ENCODE measurements around the gene SP140. TPM values are rescaled to one million over a fixed set of nuclear protein-coding genes. Genes with fewer than 3 reads are reported as not detected.
"Not testable (repeated sequence)": the region's sequence is repeated elsewhere in the genome, so short reads cannot be mapped to it uniquely, and the experiment has no call there.

Gene SP140
- total RNA-seq, 1 donor = 96.6 TPM

- no peak overlapping the region for H3K4me3 ChIP-seq (ENCODE audit: low read length)
- H3K27me3 ChIP-seq (ENCODE audit: insufficient read depth, low read length) = no peaks in the 10 kb centered on the region
- H3K4me1 ChIP-seq (ENCODE audit: insufficient read depth, low read length) = peaks cover 8% of the 10 kb centered on the region
- H3K9me3 ChIP-seq (ENCODE audit: low read depth, low read length) = no peaks in the 10 kb centered on the region
Measured at GRCh38 chr2:230246206-230246605, 20.7 kb downstream of the SP140 start.

DNA sequence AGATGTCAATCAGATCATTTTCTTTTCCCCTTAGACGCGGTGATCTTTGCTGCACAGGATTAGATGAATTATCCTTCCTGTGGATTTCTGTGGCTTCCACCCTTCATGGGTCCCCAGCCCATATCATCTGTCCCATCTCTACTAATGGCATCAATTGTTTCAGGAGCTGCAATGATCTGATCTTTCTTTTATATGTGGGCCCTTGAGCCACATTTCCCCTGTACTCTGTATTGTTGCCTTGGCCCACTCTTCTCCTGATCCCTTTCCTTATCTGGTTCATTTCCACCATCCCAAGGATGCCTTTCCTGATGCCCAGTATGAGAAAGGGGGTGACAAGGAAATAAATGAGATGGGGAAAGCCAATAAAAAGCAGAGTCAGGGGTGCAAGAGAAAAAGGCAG is 24.7 kb downstream of the SP140 start:
- Histone ChIP-seq H3K4me3 (ENCODE audit: low read length) (no peak overlapping the region), H3K27me3 (ENCODE audit: insufficient read depth, low read length) (no peaks in the 10 kb centered on the region), H3K9me3 (ENCODE audit: low read depth, low read length) (no peaks in the 10 kb centered on the region), H3K4me1 (ENCODE audit: insufficient read depth, low read length) (peaks cover 18% of the 10 kb centered on the region)

DNA sequence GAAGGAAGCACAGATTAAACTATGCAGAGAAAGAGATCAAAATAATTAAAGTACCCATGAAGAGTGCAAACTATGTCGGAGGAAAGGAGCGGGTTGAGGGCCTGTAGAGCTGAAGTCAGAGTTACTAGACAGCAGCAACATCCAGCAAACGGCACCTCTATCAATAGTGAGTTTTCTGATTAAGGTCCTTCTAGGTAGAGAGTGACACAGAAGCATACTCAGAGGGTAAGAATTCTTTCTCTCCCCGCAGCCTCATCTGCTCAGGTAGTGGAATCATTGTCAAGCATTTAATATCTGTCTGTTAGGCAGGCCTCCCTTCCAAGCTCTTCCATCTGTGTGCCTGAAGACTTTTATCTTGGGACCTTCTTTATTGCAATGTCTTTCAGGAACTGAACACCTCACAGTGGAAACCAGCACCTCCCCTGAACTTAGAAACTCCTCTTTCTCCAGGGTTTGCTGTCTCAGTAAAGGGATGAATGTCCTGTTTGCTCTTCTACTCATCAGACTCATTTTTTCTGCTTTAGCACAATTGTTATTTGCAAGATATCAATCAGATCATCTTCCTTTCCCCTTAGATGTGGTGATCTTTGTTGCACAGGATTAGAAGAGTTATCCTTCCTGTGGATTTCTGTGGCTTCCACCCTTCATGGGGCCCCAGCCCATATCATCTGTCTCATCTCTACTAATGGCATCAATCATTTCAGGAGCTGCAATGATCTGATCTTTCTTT is 28.8 kb downstream of the SP140 start:
- H3K4me3 ChIP-seq (ENCODE audit: low read length) = no peak overlapping the region
- no peaks in the 10 kb centered on the region for H3K27me3 ChIP-seq (ENCODE audit: insufficient read depth, low read length)
- H3K4me1 ChIP-seq (ENCODE audit: insufficient read depth, low read length) = peaks cover 23% of the 10 kb centered on the region
- no peaks in the 10 kb centered on the region for H3K9me3 ChIP-seq (ENCODE audit: low read depth, low read length)

- no peak overlapping the region for H3K4me3 ChIP-seq (ENCODE audit: low read length)
- peaks cover 25% of the 10 kb centered on the region for H3K4me1 ChIP-seq (ENCODE audit: insufficient read depth, low read length)
- no peaks in the 10 kb centered on the region for H3K9me3 ChIP-seq (ENCODE audit: low read depth, low read length)
- no peaks in the 10 kb centered on the region for H3K27me3 ChIP-seq (ENCODE audit: insufficient read depth, low read length)
Measured at GRCh38 chr2:230256733-230257332, 31.3 kb downstream of the SP140 start.

DNA sequence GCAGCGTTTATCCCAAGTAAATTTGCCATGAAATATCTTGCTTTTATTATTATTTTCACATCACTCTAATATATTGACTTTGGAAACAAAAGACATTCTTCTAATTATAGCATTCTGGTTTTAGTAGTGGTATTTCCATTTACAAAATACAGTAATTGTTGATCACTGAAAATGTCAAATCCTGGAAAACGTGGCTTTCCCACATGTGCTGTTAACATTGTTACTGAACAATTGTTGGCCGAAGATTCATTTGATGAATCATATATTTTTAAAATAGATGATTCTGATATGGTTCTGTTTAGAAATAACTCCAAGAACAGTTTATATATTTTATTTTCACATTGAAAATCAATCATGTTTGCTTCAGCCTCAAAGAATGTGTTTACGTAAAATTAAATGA is 32.9 kb downstream of the SP140 start:
- Histone ChIP-seq H3K9me3 (ENCODE audit: low read depth, low read length) (no peaks in the 10 kb centered on the region), H3K27me3 (ENCODE audit: insufficient read depth, low read length) (no peaks in the 10 kb centered on the region), H3K4me1 (ENCODE audit: insufficient read depth, low read length) (peaks cover 23% of the 10 kb centered on the region), H3K4me3 (ENCODE audit: low read length) (no peak overlapping the region)

GRCh38 chr2:230262246-230262645 is 36.7 kb downstream of the SP140 start:
- no peaks in the 10 kb centered on the region for H3K27me3 ChIP-seq (ENCODE audit: insufficient read depth, low read length)
- no peaks in the 10 kb centered on the region for H3K9me3 ChIP-seq (ENCODE audit: low read depth, low read length)
- peaks cover 14% of the 10 kb centered on the region for H3K4me1 ChIP-seq (ENCODE audit: insufficient read depth, low read length)
- no peak overlapping the region for H3K4me3 ChIP-seq (ENCODE audit: low read length)

DNA sequence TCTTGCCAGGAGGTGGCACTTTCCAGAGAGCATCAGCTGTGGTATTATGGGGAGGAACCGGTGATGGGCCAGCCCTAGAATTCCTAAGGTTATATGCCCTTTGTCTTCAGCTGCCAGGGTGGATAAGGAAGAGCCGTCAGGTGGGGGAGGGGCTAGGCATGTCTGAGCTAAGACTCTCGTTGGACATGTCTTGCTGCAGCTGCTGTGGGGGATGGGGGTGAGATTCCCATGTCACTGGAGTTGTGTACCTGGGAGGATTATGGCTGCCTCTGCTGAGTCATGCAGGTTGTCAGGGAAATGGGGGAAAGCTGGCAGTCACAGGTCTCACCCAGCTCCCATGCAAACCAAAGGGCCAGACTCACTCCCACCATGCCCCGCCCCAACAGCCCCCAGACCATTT is 39.4 kb downstream of the SP140 start:
- not testable (repeated sequence) for H3K4me1 ChIP-seq (ENCODE audit: insufficient read depth, low read length); H3K9me3 ChIP-seq (ENCODE audit: low read depth, low read length); H3K4me3 ChIP-seq (ENCODE audit: low read length); H3K27me3 ChIP-seq (ENCODE audit: insufficient read depth, low read length)

DNA sequence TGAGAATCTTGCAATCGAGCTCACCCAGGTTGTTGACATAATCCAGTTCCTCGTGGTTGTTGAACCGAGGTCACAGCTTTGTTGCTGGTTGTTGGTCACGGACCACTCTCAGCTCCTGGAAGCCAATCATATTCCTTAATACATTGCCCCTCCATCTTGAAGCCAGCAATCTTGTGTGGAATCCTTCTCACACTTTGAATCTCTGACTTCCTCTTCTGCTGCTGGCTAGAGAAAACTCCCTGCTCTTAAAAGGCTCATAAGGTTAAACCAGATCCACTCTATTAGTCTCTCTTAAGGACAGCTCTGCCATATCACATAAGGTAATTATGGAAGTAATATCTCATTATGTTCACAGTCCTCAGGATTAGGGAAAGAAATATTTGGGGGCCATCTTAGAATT is 41.1 kb downstream of the SP140 start:
- peaks cover 3% of the 10 kb centered on the region for H3K4me1 ChIP-seq (ENCODE audit: insufficient read depth, low read length)
- no peaks in the 10 kb centered on the region for H3K9me3 ChIP-seq (ENCODE audit: low read depth, low read length)
- no peaks in the 10 kb centered on the region for H3K27me3 ChIP-seq (ENCODE audit: insufficient read depth, low read length)
- H3K4me3 ChIP-seq (ENCODE audit: low read length) = no peak overlapping the region

- no peaks in the 10 kb centered on the region for H3K4me1 ChIP-seq (ENCODE audit: insufficient read depth, low read length)
- no peaks in the 10 kb centered on the region for H3K9me3 ChIP-seq (ENCODE audit: low read depth, low read length)
- no peaks in the 10 kb centered on the region for H3K27me3 ChIP-seq (ENCODE audit: insufficient read depth, low read length)
- no peak overlapping the region for H3K4me3 ChIP-seq (ENCODE audit: low read length)
Measured at GRCh38 chr2:230267059-230267458, 41.5 kb downstream of the SP140 start.

DNA sequence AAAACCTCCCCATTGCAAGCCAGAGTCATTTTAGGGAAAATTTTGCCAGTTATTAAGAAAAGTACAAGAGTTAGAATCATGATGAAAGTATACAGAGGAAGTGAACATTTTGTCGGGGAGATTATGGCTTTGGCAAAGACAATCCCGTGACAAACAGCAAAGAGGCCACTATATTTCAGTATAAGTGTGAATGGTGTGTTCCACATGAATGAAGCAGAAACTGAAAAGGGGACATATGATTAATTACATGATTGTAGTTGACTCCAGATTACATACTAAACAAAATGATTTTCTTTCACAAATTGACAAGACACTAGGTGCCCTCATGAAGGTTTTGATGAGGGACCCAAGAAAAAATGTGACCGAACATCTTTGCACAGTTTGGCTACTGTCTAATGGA is 42.0 kb downstream of the SP140 start:
- Histone ChIP-seq H3K4me3 (ENCODE audit: low read length) (no peak overlapping the region), H3K4me1 (ENCODE audit: insufficient read depth, low read length) (no peaks in the 10 kb centered on the region), H3K27me3 (ENCODE audit: insufficient read depth, low read length) (no peaks in the 10 kb centered on the region), H3K9me3 (ENCODE audit: low read depth, low read length) (no peaks in the 10 kb centered on the region)

- no peaks in the 10 kb centered on the region for H3K4me1 ChIP-seq (ENCODE audit: insufficient read depth, low read length)
- H3K9me3 ChIP-seq (ENCODE audit: low read depth, low read length) = no peaks in the 10 kb centered on the region
- H3K4me3 ChIP-seq (ENCODE audit: low read length) = no peak overlapping the region
- no peaks in the 10 kb centered on the region for H3K27me3 ChIP-seq (ENCODE audit: insufficient read depth, low read length)
Measured at GRCh38 chr2:230268606-230269243, 43.2 kb downstream of the SP140 start.

DNA sequence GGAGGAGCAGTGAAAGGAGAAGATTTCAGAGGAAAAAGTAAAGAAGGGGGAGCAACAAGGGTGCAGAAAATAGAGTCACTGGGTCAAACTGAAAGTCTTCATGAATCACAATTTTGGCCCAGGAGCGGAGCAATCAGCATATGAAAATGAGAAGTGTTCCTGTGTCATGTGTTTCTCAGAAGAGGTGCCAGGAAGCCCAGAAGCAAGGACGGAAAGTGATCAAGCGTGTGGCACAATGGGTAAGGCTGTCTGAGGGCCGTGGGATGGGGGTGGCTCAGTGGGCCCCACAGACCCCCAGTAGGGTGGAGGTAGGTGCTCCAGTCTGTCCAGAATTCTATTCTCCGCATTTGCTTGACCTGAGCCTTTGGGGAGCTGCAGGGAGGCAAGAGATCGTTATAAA is 44.2 kb downstream of the SP140 start:
- H3K4me3 ChIP-seq (ENCODE audit: low read length) = no peak overlapping the region
- no peaks in the 10 kb centered on the region for H3K4me1 ChIP-seq (ENCODE audit: insufficient read depth, low read length)
- no peaks in the 10 kb centered on the region for H3K27me3 ChIP-seq (ENCODE audit: insufficient read depth, low read length)
- H3K9me3 ChIP-seq (ENCODE audit: low read depth, low read length) = no peaks in the 10 kb centered on the region

DNA sequence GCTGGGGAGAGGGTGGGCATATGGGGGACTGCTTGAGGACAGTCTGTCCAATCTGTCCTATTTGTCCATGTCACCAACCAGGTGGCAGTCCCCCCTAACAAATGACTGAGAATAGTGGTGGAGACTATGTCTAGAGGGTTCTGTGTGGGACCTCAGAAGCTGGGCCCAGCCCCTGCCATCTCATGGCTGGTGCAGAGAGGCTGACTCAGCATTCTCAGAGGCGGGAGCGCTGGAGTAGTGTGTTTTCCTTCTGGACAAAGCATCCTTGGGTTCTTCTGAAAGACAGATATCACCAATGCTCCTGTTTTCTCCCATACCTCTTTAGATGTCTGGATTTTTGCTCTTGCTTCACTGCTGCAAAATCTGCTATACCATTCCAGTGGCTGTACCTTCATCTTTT is 57.4 kb downstream of the SP140 start:
- Histone ChIP-seq H3K9me3 (ENCODE audit: low read depth, low read length) (no peaks in the 10 kb centered on the region), H3K4me3 (ENCODE audit: low read length) (no peak overlapping the region), H3K27me3 (ENCODE audit: insufficient read depth, low read length) (no peaks in the 10 kb centered on the region), H3K4me1 (ENCODE audit: insufficient read depth, low read length) (no peaks in the 10 kb centered on the region)

GRCh38 chr2:230286048-230286447 is 60.5 kb downstream of the SP140 start:
- Histone ChIP-seq H3K9me3 (ENCODE audit: low read depth, low read length) (no peaks in the 10 kb centered on the region), H3K4me3 (ENCODE audit: low read length) (no peak overlapping the region), H3K27me3 (ENCODE audit: insufficient read depth, low read length) (no peaks in the 10 kb centered on the region), H3K4me1 (ENCODE audit: insufficient read depth, low read length) (no peaks in the 10 kb centered on the region)

DNA sequence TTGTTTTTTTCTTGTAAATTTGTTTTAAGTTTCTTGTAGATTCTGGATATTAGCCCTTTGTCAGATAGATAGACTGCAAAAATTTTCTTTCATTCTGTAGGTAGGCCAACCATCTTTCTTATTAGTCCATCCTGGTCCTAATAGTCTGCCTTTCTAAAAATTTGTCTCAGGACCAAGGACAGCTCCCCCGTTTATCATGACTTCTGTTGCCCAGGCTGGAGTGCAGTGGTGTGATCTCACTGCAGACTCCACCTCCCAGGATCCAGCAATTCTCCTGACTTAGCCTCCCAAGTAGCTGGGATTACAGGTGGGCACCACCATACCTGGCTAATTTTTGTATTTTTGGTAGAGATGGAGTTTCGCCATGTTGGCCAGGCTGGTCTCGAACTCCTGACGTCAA is 63.8 kb downstream of the SP140 start:
- H3K27me3 ChIP-seq (ENCODE audit: insufficient read depth, low read length); H3K4me1 ChIP-seq (ENCODE audit: insufficient read depth, low read length); H3K9me3 ChIP-seq (ENCODE audit: low read depth, low read length); H3K4me3 ChIP-seq (ENCODE audit: low read length): not testable (repeated sequence)

- H3K9me3 ChIP-seq (ENCODE audit: low read depth, low read length) = peaks cover 6% of the 10 kb centered on the region
- H3K4me1 ChIP-seq (ENCODE audit: insufficient read depth, low read length) = no peaks in the 10 kb centered on the region
- H3K27me3 ChIP-seq (ENCODE audit: insufficient read depth, low read length) = no peaks in the 10 kb centered on the region
- no peak overlapping the region for H3K4me3 ChIP-seq (ENCODE audit: low read length)
Measured at GRCh38 chr2:230295192-230295591, 69.7 kb downstream of the SP140 start.
